ENCODE data around the gene SDHAF4. TPM values are rescaled to one million over a fixed set of nuclear protein-coding genes. Genes with fewer than 3 reads are reported as not detected.

SDHAF4 gene
- total and polyA plus RNA-seq, 2 donors from 2014 or later = 14.5 to 25.6 TPM

- Histone ChIP-seq H3K9ac (ENCODE audit: low read length in 3 of 3) (no peak overlapping the region), H3K27me3 (ENCODE audit: control insufficient read depth, insufficient read depth, low read length) (no peaks in the 10 kb centered on the region), H3K36me3 (ENCODE audit: control insufficient read depth in 2 of 3, insufficient read depth in 3 of 3, low read length in 3 of 3) (no peaks in the 10 kb centered on the region), H3K4me3 (ENCODE audit: low read length in 3 of 3) (no peak overlapping the region), H3K9me3 (ENCODE audit: control insufficient read depth in 2 of 3, insufficient read depth in 1 of 3, low read length in 3 of 3) (no peaks in the 10 kb centered on the region), H3K27ac (ENCODE audit: low read depth in 2 of 2, low read length in 2 of 2) (no peak overlapping the region), H3K4me1 (ENCODE audit: control insufficient read depth in 2 of 3, insufficient read depth in 2 of 3, low read depth in 1 of 3, low read length in 3 of 3) (no peaks in the 10 kb centered on the region)
- DNase-seq = no peak
- intact Hi-C loops (cut with DNase I) = no loop called here
- FAIRE-seq = no peak
- no peak for TF ChIP-seq CTCF (IDR thresholded peaks at IDR 0.05; ENCODE audit: borderline replicate concordance, extremely low read depth, insufficient read depth)
Measured at GRCh38 chr6:70627500-70628254, 60.9 kb downstream of the SDHAF4 start.

GRCh38 chr6:70629929-70630328 lies 63.2 kb downstream of the SDHAF4 start:
- Histone ChIP-seq H3K4me1 (ENCODE audit: control insufficient read depth in 2 of 3, insufficient read depth in 2 of 3, low read depth in 1 of 3, low read length in 3 of 3) (no peaks in the 10 kb centered on the region), H3K4me3 (ENCODE audit: low read length in 3 of 3) (no peak overlapping the region), H3K9ac (ENCODE audit: low read length in 3 of 3) (no peak overlapping the region), H3K27ac (ENCODE audit: low read depth in 2 of 2, low read length in 2 of 2) (no peak overlapping the region), H3K27me3 (ENCODE audit: control insufficient read depth, insufficient read depth, low read length) (no peaks in the 10 kb centered on the region), H3K9me3 (ENCODE audit: control insufficient read depth in 2 of 3, insufficient read depth in 1 of 3, low read length in 3 of 3) (no peaks in the 10 kb centered on the region), H3K36me3 (ENCODE audit: control insufficient read depth in 2 of 3, insufficient read depth in 3 of 3, low read length in 3 of 3) (no peaks in the 10 kb centered on the region)
- FAIRE-seq = no peak
- TF ChIP-seq CTCF (IDR thresholded peaks at IDR 0.05; ENCODE audit: borderline replicate concordance, extremely low read depth, insufficient read depth) = no peak
- intact Hi-C loops (cut with DNase I) = no loop called here
- no peak for DNase-seq

GRCh38 chr6:70633870-70634269 lies 67.1 kb downstream of the SDHAF4 start:
- no peaks in the 10 kb centered on the region for H3K4me1 ChIP-seq (ENCODE audit: control insufficient read depth in 2 of 3, insufficient read depth in 2 of 3, low read depth in 1 of 3, low read length in 3 of 3)
- H3K27me3 ChIP-seq (ENCODE audit: control insufficient read depth, insufficient read depth, low read length) = no peaks in the 10 kb centered on the region
- no peak for DNase-seq
- no peak for FAIRE-seq
- intact Hi-C loops (cut with DNase I) = no loop called here
- no peak for TF ChIP-seq CTCF (IDR thresholded peaks at IDR 0.05; ENCODE audit: borderline replicate concordance, extremely low read depth, insufficient read depth)
- no peaks in the 10 kb centered on the region for H3K9me3 ChIP-seq (ENCODE audit: control insufficient read depth in 2 of 3, insufficient read depth in 1 of 3, low read length in 3 of 3)
- no peak overlapping the region for H3K27ac ChIP-seq (ENCODE audit: low read depth in 2 of 2, low read length in 2 of 2)
- H3K9ac ChIP-seq (ENCODE audit: low read length in 3 of 3) = no peak overlapping the region
- H3K36me3 ChIP-seq (ENCODE audit: control insufficient read depth in 2 of 3, insufficient read depth in 3 of 3, low read length in 3 of 3) = no peaks in the 10 kb centered on the region
- no peak overlapping the region for H3K4me3 ChIP-seq (ENCODE audit: low read length in 3 of 3)
